Mucosa of descending colon (tissue), 3 donors: ENCODE results near the gene SDK1. TPM values are rescaled to one million over a fixed set of nuclear protein-coding genes. Genes with fewer than 3 reads are reported as not detected.

ENCODE experiments used
- ATAC-seq: fragments of 200-7000 bp; cut with Tn5 transposase; one replicate; pipeline ENCODE4 v1.9.1; 2020; ENCODE audit warnings: mild to moderate bottlenecking, moderate library complexity
- DNase-seq, 3 donors: peaks; one replicate each; pipeline ENCODE4 v3.0.0-alpha.2; 2020
- H3K36me3 ChIP-seq: fragments of 200-600 bp; one replicate; pipeline ENCODE4 v1.8.0; 2021; ENCODE audit warnings: low read depth, mild to moderate bottlenecking
- H3K4me1 ChIP-seq: fragments of 200-600 bp; one replicate; pipeline ENCODE4 v1.8.0; 2021; ENCODE audit warnings: low read depth, mild to moderate bottlenecking
- H3K4me3 ChIP-seq: fragments of 200-600 bp; one replicate; pipeline ENCODE4 v1.8.0; 2021; ENCODE audit warnings: mild to moderate bottlenecking
- H3K9me3 ChIP-seq: fragments of 200-600 bp; one replicate; pipeline ENCODE4 v1.8.0; 2021; ENCODE audit warnings: mild to moderate bottlenecking
- intact Hi-C, 2 donors: fragments of 100-400 bp; cut with DNase I in 1 of 2; cut with micrococcal nuclease in 1 of 2; formaldehyde crosslinking; loops; one replicate each; pipeline versions ENCODE4 v1.11.0 to v1.11.1; 2022; cut with DNase I, micrococcal nuclease
- total RNA-seq, 3 donors: library from RNA; stranded (reverse); fragmentation: NEBNext Ultra II Directional in 2 of 3; extraction: Animal tissue kit (Norgen Biotek cat#: 25700) in 2 of 3; gene quantifications; one replicate each; pipeline versions ENCODE4 v1.2.1 to v1.2.4, GENCODE V29; 2021 to 2023
- TF ChIP-seq, protein P1 (sequence below): fragments of 200-600 bp; IDR thresholded peaks from one replicate; pipeline ENCODE4 v1.8.0; 2022; ENCODE audit warnings: antibody characterized with exemption, mild to moderate bottlenecking
- donor health status: DM: no; HTN: no; CAD: no; lungs with moderate emphysema.
- donor health status: DM: no; HTN: no; CAD: no.
- donor health status: DM: no; HTN: yes; CAD: no.

Gene SDK1
- total RNA-seq, 3 donors from 2014 or later = 2.7 to 20.2 (median 4.2) TPM

GRCh38 chr7:3537210-3537875 lies 236.3 kb downstream of the SDK1 start:
- TF ChIP-seq, protein P1, sequence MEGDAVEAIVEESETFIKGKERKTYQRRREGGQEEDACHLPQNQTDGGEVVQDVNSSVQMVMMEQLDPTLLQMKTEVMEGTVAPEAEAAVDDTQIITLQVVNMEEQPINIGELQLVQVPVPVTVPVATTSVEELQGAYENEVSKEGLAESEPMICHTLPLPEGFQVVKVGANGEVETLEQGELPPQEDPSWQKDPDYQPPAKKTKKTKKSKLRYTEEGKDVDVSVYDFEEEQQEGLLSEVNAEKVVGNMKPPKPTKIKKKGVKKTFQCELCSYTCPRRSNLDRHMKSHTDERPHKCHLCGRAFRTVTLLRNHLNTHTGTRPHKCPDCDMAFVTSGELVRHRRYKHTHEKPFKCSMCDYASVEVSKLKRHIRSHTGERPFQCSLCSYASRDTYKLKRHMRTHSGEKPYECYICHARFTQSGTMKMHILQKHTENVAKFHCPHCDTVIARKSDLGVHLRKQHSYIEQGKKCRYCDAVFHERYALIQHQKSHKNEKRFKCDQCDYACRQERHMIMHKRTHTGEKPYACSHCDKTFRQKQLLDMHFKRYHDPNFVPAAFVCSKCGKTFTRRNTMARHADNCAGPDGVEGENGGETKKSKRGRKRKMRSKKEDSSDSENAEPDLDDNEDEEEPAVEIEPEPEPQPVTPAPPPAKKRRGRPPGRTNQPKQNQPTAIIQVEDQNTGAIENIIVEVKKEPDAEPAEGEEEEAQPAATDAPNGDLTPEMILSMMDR = no peak
- Histone ChIP-seq H3K36me3 (no peaks in the 10 kb centered on the region), H3K4me1 (no peaks in the 10 kb centered on the region), H3K9me3 (no peaks in the 10 kb centered on the region), H3K4me3 (no peak overlapping the region)
- intact Hi-C loops = no loop called here
- DNase-seq (no peak), ATAC-seq (no peak)

GRCh38 chr7:3538041-3538440 lies 237.0 kb downstream of the SDK1 start:
- Histone ChIP-seq H3K9me3 (no peaks in the 10 kb centered on the region), H3K4me3 (no peak overlapping the region), H3K36me3 (no peaks in the 10 kb centered on the region), H3K4me1 (no peaks in the 10 kb centered on the region)
- ATAC-seq (no peak), DNase-seq (no peak)
- TF ChIP-seq, protein P1 = no peak
- intact Hi-C loops = no loop called here

GRCh38 chr7:3540456-3541220 lies 239.6 kb downstream of the SDK1 start:
- no peak overlapping the region for H3K4me3 ChIP-seq
- no peaks in the 10 kb centered on the region for H3K4me1 ChIP-seq
- TF ChIP-seq, protein P1 = no peak
- DNase-seq (no peak), ATAC-seq (no peak)
- H3K9me3 ChIP-seq = no peaks in the 10 kb centered on the region
- intact Hi-C loops = no loop called here
- H3K36me3 ChIP-seq = no peaks in the 10 kb centered on the region

GRCh38 chr7:3544202-3544601 lies 243.2 kb downstream of the SDK1 start:
- Histone ChIP-seq H3K4me1 (no peaks in the 10 kb centered on the region), H3K4me3 (no peak overlapping the region), H3K36me3 (no peaks in the 10 kb centered on the region), H3K9me3 (no peaks in the 10 kb centered on the region)
- TF ChIP-seq, protein P1 = no peak
- intact Hi-C loops = no loop called here
- ATAC-seq = no peak
- no peak for DNase-seq

DNA sequence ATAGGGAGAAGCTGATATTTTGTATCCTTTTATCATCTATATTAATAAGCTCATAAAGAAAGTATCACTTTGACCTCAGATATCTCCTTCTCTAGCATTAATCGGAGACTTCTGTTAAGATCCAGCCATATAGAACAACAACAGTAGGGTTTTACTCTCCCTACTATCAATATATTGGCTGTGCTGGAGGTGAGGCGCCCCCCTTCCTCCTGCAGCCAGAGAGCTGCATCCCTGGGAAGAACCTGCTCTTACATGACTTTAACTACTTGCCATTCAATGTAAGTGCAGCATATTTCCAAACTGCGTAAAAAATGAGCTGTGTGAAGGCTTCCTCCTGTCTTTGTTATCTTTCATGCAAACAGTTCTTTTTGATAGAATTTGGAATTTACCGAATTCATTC lies 247.8 kb downstream of the SDK1 start:
- TF ChIP-seq, protein P1 = no peak
- ATAC-seq (no peak), DNase-seq (no peak)
- Histone ChIP-seq H3K36me3 (no peaks in the 10 kb centered on the region), H3K4me1 (no peaks in the 10 kb centered on the region), H3K4me3 (no peak overlapping the region), H3K9me3 (no peaks in the 10 kb centered on the region)
- intact Hi-C loops = no loop called here
